ENCODE measurements around the gene LTBP2.

LTBP2 gene

GRCh38 chr14:74524076-74524811 lies 87.8 kb downstream of the LTBP2 start:
- DNase-seq (ENCODE audit: low read depth): no peak
- no peak overlapping the region for H3K4me3 ChIP-seq (ENCODE audit: low read depth, low read length)
- TF ChIP-seq CTCF (IDR thresholded peaks at IDR 0.05; ENCODE audit: insufficient read depth, low read depth, low read length, missing control alignments): no peak

GRCh38 chr14:74522740-74523139 lies 89.3 kb downstream of the LTBP2 start:
- no peak for DNase-seq (ENCODE audit: low read depth)
- TF ChIP-seq CTCF (IDR thresholded peaks at IDR 0.05; ENCODE audit: insufficient read depth, low read depth, low read length, missing control alignments): no peak

GRCh38 chr14:74521756-74522155 lies 90.3 kb downstream of the LTBP2 start:
- no peak overlapping the region for H3K4me3 ChIP-seq (ENCODE audit: low read depth, low read length)
- no peak for DNase-seq (ENCODE audit: low read depth)
- no peak for TF ChIP-seq CTCF (IDR thresholded peaks at IDR 0.05; ENCODE audit: insufficient read depth, low read depth, low read length, missing control alignments)

More at GRCh38 chr14:74522740-74523139, 89.3 kb downstream of the LTBP2 start:
- no peak overlapping the region for H3K4me3 ChIP-seq (ENCODE audit: low read depth, low read length)

- no peak for TF ChIP-seq CTCF (IDR thresholded peaks at IDR 0.05; ENCODE audit: insufficient read depth, low read depth, low read length, missing control alignments)
- H3K4me3 ChIP-seq (ENCODE audit: low read depth, low read length): no peak overlapping the region
- DNase-seq (ENCODE audit: low read depth): no peak
Observed at GRCh38 chr14:74519316-74520074, 92.5 kb downstream of the LTBP2 start.

- TF ChIP-seq CTCF (IDR thresholded peaks at IDR 0.05; ENCODE audit: insufficient read depth, low read depth, low read length, missing control alignments): no peak
- no peak overlapping the region for H3K4me3 ChIP-seq (ENCODE audit: low read depth, low read length)
- no peak for DNase-seq (ENCODE audit: low read depth)
Observed at GRCh38 chr14:74518221-74518620, 93.8 kb downstream of the LTBP2 start.

GRCh38 chr14:74517731-74518130 lies 94.3 kb downstream of the LTBP2 start:
- no peak for TF ChIP-seq CTCF (IDR thresholded peaks at IDR 0.05; ENCODE audit: insufficient read depth, low read depth, low read length, missing control alignments)
- no peak overlapping the region for H3K4me3 ChIP-seq (ENCODE audit: low read depth, low read length)
- no peak for DNase-seq (ENCODE audit: low read depth)

Measured in GM12865 (cell line).